Ovary (tissue), 9 donors: ENCODE results near the gene CLCN5. TPM values are rescaled to one million over a fixed set of nuclear protein-coding genes. Genes with fewer than 3 reads are reported as not detected.

Experiments
- DNase-seq, 5 donors: peaks; one replicate each; pipeline ENCODE4 v3.0.0-alpha.2; 2019 to 2020
- H3K27ac ChIP-seq, 2 donors: fragments of 200-600 bp; one replicate each; pipeline versions ENCODE4 v1.5.1 to v1.8.0; 2019 to 2022
- H3K27me3 ChIP-seq: fragments of 200-600 bp; one replicate; pipeline ENCODE4 v1.8.0; 2022
- H3K36me3 ChIP-seq: fragments of 200-600 bp; sonication (generic); one replicate; pipeline ENCODE4 v1.5.1; 2019
- H3K4me1 ChIP-seq: one replicate; pipeline ENCODE4 v1.8.1; 2013; ENCODE audit warnings: mild to moderate bottlenecking, moderate library complexity; ENCODE audit not compliant: insufficient read depth
- H3K4me3 ChIP-seq: fragments of 200-600 bp; sonication (generic); one replicate; pipeline ENCODE4 v1.5.1; 2017
- H3K9me3 ChIP-seq, 2 donors: fragments of 200-600 bp in 1 of 2; sonication (generic) in 1 of 2; one replicate each; pipeline versions ENCODE4 v1.5.1 to v1.8.1; 2013 to 2019; ENCODE audit warnings: mild to moderate bottlenecking in 1 of 2, moderate library complexity in 1 of 2
- EP300 ChIP-seq: sonication (generic); formaldehyde crosslinking; IDR thresholded peaks from one replicate; pipeline ENCODE4 v1.6.1; 2017; ENCODE audit warnings: antibody characterized with exemption
- POLR2A ChIP-seq: fragments of 450-650 bp; IDR thresholded peaks from one replicate; pipeline ENCODE4 v1.6.1; 2017; ENCODE audit warnings: antibody characterized with exemption, mild to moderate bottlenecking, moderate library complexity
- WGBS, 3 donors: extraction: QIAGEN DNeasy Blood & Tissue Kit in 1 of 3; methylation state at CpG; one replicate each; pipeline versions ENCODE4 v1.1.5 to v1.1.7; 2013 to 2017; 5-methylcytosine and 5-hydroxymethylcytosine counted together
- intact Hi-C, 4 donors: fragments of 100-400 bp; cut with DNase I; formaldehyde crosslinking; loops; one replicate each; pipeline versions ENCODE4 v1.11.0 to v1.15.1; 2022 to 2023
- polyA plus RNA-seq, 2 donors: library from polyadenylated mRNA; stranded (reverse); fragments of 200-250 nt in 1 of 2; fragments of 350-450 nt in 1 of 2; fragmentation: Illumina TruSeq in 1 of 2; extraction: RNeasy Lipid Tissue Mini Kit (QIAGEN cat#74804) in 1 of 2; gene quantifications; one replicate each; pipeline ENCODE4 v1.2.3, GENCODE V29; 2013 to 2014
- total RNA-seq, 7 donors: library from RNA; depleted of rRNA in 2 of 7; stranded (reverse); fragments of >200 nt in 2 of 7; fragmentation: NEBNext Ultra II Directional in 3 of 7; extraction: Animal tissue kit (Norgen Biotek cat#: 25700) in 3 of 7; gene quantifications; one replicate each; pipeline versions ENCODE4 v1.1.0 to v1.2.4, GENCODE V29; 2016 to 2023
- TF ChIP-seq, protein P1 (sequence below), 3 donors: fragments of 450-650 bp in 2 of 3; fragments of 200-600 bp in 1 of 3; IDR thresholded peaks; one replicate each; pipeline versions ENCODE4 v1.5.1 to v1.8.0; 2016 to 2022; ENCODE audit warnings: antibody characterized with exemption in 3 of 3, mild to moderate bottlenecking in 1 of 3
- donor health status: DM: no; HTN: no; CAD: no; lungs with moderate emphysema.
- donor health status: DM: no; HTN: no; CAD: no.
- donor health status: Bipolar disorder and iron deficiency.
- donor health status: DM: yes; HTN: yes; CAD: no.
- donor health status: DM: no; HTN: no; CAD: no.
- donor health status: DM: yes; HTN: yes; CAD: no.

The CLCN5 gene
- total and polyA plus RNA-seq, 9 donors = 1.4 to 26.5 (median 16.2) TPM

DNA sequence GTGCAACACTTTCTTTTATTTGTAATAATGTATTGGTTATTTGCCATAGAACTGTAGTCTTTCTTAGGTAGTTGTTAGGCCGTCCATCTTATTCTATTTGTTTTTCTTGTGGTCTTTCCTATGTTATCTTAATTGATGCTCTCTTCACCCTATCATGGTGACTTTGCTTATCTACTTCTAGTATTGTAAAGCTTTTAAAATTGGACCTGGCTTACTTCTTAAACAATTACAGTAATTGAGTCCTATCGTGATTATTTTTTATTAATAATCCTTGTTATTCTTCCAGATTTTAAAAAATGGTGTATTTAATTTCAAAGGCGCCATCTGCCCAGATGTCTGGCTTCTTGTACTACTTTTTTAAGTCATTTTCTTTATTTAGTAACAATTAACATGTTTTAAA is 63.7 kb downstream of the CLCN5 start:
- DNase-seq = no peak
- intact Hi-C loops = no loop called here
- Histone ChIP-seq H3K27ac (no peak overlapping the region), H3K4me1 (no peaks in the 10 kb centered on the region), H3K9me3 (no peaks in the 10 kb centered on the region), H3K36me3 (no peaks in the 10 kb centered on the region), H3K4me3 (no peak overlapping the region), H3K27me3 (no peaks in the 10 kb centered on the region)
- 64 to 75% (median 68%) methylated on average over 3 of the region's 3 CpGs for WGBS, 3 donors
- TF ChIP-seq POLR2A (no peak), EP300 (no peak)
- TF ChIP-seq, protein P1, sequence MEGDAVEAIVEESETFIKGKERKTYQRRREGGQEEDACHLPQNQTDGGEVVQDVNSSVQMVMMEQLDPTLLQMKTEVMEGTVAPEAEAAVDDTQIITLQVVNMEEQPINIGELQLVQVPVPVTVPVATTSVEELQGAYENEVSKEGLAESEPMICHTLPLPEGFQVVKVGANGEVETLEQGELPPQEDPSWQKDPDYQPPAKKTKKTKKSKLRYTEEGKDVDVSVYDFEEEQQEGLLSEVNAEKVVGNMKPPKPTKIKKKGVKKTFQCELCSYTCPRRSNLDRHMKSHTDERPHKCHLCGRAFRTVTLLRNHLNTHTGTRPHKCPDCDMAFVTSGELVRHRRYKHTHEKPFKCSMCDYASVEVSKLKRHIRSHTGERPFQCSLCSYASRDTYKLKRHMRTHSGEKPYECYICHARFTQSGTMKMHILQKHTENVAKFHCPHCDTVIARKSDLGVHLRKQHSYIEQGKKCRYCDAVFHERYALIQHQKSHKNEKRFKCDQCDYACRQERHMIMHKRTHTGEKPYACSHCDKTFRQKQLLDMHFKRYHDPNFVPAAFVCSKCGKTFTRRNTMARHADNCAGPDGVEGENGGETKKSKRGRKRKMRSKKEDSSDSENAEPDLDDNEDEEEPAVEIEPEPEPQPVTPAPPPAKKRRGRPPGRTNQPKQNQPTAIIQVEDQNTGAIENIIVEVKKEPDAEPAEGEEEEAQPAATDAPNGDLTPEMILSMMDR (IDR thresholded peaks at IDR 0.05) = no peak

DNA sequence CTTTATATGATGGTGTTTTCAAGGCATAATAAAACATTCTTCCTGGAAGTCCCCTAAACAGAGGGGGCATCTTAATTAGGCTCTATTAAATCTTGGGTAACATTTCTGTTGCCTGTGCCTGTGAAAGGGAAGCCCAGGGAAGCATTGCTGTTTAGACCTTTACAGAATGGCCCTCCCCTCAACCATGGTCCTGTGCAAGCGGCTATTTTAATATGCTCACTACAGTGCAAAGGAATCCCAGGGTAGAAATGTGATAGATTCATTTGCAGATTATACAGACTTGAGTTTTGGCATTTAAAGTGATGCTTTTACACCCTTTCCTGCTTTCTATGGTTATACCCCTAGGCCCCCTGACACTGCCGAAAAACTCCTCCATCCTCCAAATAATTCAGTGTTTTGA is 65.3 kb downstream of the CLCN5 start:
- Histone ChIP-seq H3K27ac (no peak overlapping the region), H3K27me3 (no peaks in the 10 kb centered on the region), H3K4me1 (no peaks in the 10 kb centered on the region), H3K4me3 (no peak overlapping the region), H3K36me3 (no peaks in the 10 kb centered on the region), H3K9me3 (no peaks in the 10 kb centered on the region)
- WGBS, 3 donors = 74 to 79% (median 77%) methylated on average over 2 of the region's 2 CpGs
- TF ChIP-seq EP300 (no peak), POLR2A (no peak)
- TF ChIP-seq, protein P1 (IDR thresholded peaks at IDR 0.05) = no peak
- no peak for DNase-seq
- intact Hi-C loops = no loop called here

DNA sequence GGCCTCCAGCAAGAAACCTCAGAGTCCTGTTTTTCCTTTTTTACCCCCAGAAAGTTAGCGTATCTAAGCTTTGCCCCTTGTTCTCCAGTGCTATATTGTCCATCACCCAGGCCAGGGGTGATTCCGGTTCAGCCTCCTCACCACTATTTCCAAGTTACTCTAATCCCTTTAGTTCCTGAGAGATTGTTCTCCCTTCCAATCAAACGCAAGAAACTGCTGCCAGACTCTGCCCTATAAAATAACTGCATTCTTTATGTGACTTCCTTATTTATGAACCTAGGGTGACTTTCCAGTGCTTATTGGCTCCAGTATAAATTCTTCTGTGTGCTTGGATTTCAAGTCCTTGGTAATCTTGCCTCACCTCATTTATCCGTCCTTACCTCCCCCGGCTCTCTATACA is 65.7 kb downstream of the CLCN5 start:
- no peak overlapping the region for H3K27ac ChIP-seq
- DNase-seq = no peak
- WGBS, 3 donors = 75 to 80% (median 78%) methylated on average over 5 of the region's 5 CpGs
- intact Hi-C loops = no loop called here
- no peaks in the 10 kb centered on the region for H3K36me3 ChIP-seq
- H3K4me3 ChIP-seq = no peak overlapping the region
- TF ChIP-seq POLR2A (no peak), EP300 (no peak)
- TF ChIP-seq, protein P1 (IDR thresholded peaks at IDR 0.05) = no peak
- H3K4me1 ChIP-seq = peaks cover 2% of the 10 kb centered on the region
- H3K9me3 ChIP-seq = no peaks in the 10 kb centered on the region
- no peaks in the 10 kb centered on the region for H3K27me3 ChIP-seq

DNA sequence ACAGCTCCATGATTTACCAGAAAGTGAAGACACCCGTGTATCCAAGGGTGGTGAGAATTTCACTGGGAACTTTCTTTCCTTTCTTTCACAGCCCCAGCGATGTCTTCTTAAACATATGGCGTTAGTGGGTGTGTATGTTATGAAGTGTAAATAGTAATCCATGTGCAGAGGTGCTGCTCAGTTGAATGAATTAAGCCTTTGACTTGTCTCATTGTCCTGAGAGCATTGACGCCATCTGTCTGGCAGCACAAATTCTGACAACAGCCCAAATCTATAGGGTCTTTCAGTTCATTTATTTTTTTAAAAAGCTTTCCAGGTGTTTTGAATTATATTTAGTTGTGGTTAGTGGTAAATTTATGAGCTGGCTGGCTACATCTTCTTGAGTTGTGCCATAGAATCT is 69.4 kb downstream of the CLCN5 start:
- intact Hi-C loops = no loop called here
- 66 to 71% (median 67%) methylated on average over 4 of the region's 4 CpGs for WGBS, 3 donors
- no peak overlapping the region for H3K4me3 ChIP-seq
- H3K4me1 ChIP-seq = peaks cover 4% of the 10 kb centered on the region
- TF ChIP-seq POLR2A (no peak), EP300 (no peak)
- TF ChIP-seq, protein P1 (IDR thresholded peaks at IDR 0.05) = no peak
- DNase-seq = no peak
- H3K36me3 ChIP-seq = no peaks in the 10 kb centered on the region
- H3K27ac ChIP-seq = no peak overlapping the region
- H3K27me3 ChIP-seq = no peaks in the 10 kb centered on the region
- no peaks in the 10 kb centered on the region for H3K9me3 ChIP-seq

DNA sequence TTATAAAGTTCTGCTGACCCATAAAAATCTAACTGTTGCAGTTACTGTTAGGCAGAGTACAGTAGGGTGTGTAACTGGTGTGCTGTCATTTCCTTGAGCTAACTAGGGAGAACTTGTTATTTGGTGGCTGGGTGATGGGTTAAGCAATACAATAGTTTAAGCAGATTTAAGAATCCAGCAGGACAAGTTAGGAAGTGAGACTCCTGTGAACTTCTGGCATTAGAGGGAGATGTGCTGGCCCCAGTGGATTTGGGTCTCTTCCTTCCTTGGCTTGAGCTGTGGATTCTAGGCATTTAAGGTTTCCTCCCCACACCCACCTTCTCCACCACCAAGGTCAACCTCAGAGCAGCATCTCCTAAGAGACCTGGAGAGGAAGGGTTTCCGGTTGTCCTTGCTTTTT is 70.5 kb downstream of the CLCN5 start:
- H3K36me3 ChIP-seq = no peaks in the 10 kb centered on the region
- 38 to 51% (median 50%) methylated on average over 1 of the region's 1 CpG for WGBS, 3 donors
- no peak overlapping the region for H3K4me3 ChIP-seq
- intact Hi-C loops = no loop called here
- no peak overlapping the region for H3K27ac ChIP-seq
- H3K27me3 ChIP-seq = no peaks in the 10 kb centered on the region
- TF ChIP-seq POLR2A = no peak
- TF ChIP-seq EP300 = no peak
- TF ChIP-seq, protein P1 (IDR thresholded peaks at IDR 0.05) = no peak
- no peaks in the 10 kb centered on the region for H3K9me3 ChIP-seq
- no peak for DNase-seq
- H3K4me1 ChIP-seq = peaks cover 4% of the 10 kb centered on the region
